Left lung (tissue), 10 donors: Measurements from ENCODE around the gene PDP2. TPM values are rescaled to one million over a fixed set of nuclear protein-coding genes. Genes with fewer than 3 reads are reported as not detected.

Source experiments
- ATAC-seq: fragments of 200-7000 bp; cut with Tn5 transposase; one replicate; pipeline ENCODE4 v1.9.1; 2020; ENCODE audit warnings: moderate library complexity
- DNase-seq, 4 donors: peaks; one replicate each; pipeline ENCODE4 v3.0.0-alpha.2; 2013 to 2020
- H3K27ac ChIP-seq, 2 donors: fragments of 200-600 bp; sonication (generic) in 1 of 2; one replicate each; pipeline versions ENCODE4 v1.5.0 to v1.8.0; 2020 to 2021
- H3K27me3 ChIP-seq, 2 donors: fragments of 200-600 bp; sonication (generic) in 1 of 2; one replicate each; pipeline versions ENCODE4 v1.5.0 to v1.8.0; 2020 to 2021
- H3K36me3 ChIP-seq, 2 donors: fragments of 200-600 bp; sonication (generic) in 1 of 2; one replicate each; pipeline versions ENCODE4 v1.5.0 to v1.8.0; 2020 to 2021
- H3K4me1 ChIP-seq, 2 donors: fragments of 200-600 bp; one replicate each; pipeline ENCODE4 v1.8.0; 2021
- H3K4me3 ChIP-seq, 2 donors: fragments of 200-600 bp; sonication (generic) in 1 of 2; one replicate each; pipeline versions ENCODE4 v1.5.0 to v1.8.0; 2020 to 2021; ENCODE audit warnings: mild to moderate bottlenecking in 1 of 2
- H3K9me3 ChIP-seq, 2 donors: fragments of 200-600 bp; sonication (generic) in 1 of 2; one replicate each; pipeline versions ENCODE4 v1.5.0 to v1.8.0; 2020 to 2021
- CTCF ChIP-seq, 2 donors: fragments of 200-600 bp; sonication (generic) in 1 of 2; IDR thresholded peaks; one replicate each; pipeline versions ENCODE4 v1.5.0 to v1.8.0; 2021; ENCODE audit warnings: antibody characterized with exemption in 2 of 2
- intact Hi-C, 2 donors: fragments of 100-400 bp; cut with DNase I; formaldehyde crosslinking; loops; one replicate each; pipeline versions ENCODE4 v1.11.2 to v1.14.2; 2022
- polyA plus RNA-seq, 6 donors: library from polyadenylated mRNA; unstranded; fragments of 120-200 nt; gene quantifications; one replicate each; pipeline ENCODE4 v1.2.1, GENCODE V29; 2013; ENCODE audit not compliant: insufficient read length in 6 of 6
- total RNA-seq, 2 donors: library from RNA; stranded (reverse); fragmentation: NEBNext Ultra II Directional; extraction: Animal tissue kit (Norgen Biotek cat#: 25700); gene quantifications; one replicate each; pipeline ENCODE4 v1.2.1, GENCODE V29; 2021
- donor health status: DM: no; HTN: yes; CAD: no.
- donor health status: DM: no; HTN: no; CAD: no.

PDP2 gene
- total and polyA plus RNA-seq, 8 donors: 8.9 to 36.3 (median 9.7) TPM

DNA sequence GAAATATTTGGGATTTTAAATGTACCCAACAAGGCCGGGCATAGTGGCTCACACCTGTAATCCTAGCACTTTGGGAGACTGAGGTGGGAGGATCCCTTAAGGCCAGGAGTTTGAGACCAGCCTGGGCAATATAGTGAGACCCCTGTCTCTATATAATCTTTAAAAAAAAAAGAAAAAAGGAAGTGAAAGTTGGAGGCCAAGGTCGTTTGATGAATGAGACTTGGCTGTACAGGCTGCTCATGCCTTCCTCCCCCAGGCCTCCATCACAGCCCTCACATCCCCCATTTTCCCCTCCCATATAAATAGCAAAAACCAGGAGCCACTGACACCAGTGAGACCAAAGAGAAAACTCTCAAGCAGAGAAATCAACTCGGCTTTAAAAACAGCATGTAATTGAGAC lies 39.4 kb upstream of the PDP2 start:
- Histone ChIP-seq H3K36me3 (no peaks in the 10 kb centered on the region), H3K4me3 (no peak overlapping the region), H3K9me3 (no peaks in the 10 kb centered on the region), H3K27ac (no peak overlapping the region), H3K4me1 (peaks cover 11 to 12% of the 10 kb centered on the region in 2 donors), H3K27me3 (peaks cover 21 to 28% of the 10 kb centered on the region in 2 donors)
- DNase-seq (no peak), ATAC-seq (no peak)
- TF ChIP-seq CTCF (IDR thresholded peaks at IDR 0.05): no peak
- intact Hi-C loops: no loop called here

- H3K9me3 ChIP-seq: no peaks in the 10 kb centered on the region
- intact Hi-C loops: no loop called here
Observed at GRCh38 chr16:66841366-66841765, 38.9 kb upstream of the PDP2 start.

DNA sequence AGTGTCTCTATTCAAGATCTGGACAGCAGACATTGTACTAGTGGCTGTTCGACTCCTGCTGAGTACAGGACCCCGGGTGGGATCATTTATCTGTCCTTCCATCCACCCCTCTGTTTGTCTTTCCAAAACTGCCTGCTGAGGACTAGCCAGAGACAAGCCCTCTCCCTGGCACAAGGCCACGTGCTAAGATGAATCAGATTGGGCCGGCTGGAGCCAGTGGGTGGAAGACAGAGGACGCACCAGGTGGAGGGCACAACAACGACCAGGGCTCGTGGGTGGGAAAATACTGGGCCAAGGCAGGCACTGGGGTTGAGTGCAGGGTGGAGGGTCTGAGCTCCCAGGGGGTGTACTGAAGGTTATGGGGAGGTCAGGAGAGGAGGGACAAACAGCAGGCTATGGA lies 37.5 kb upstream of the PDP2 start:
- intact Hi-C loops: no loop called here
- Histone ChIP-seq H3K36me3 (no peaks in the 10 kb centered on the region), H3K4me1 (peaks cover 11 to 12% of the 10 kb centered on the region in 2 donors), H3K27ac (no peak overlapping the region), H3K9me3 (no peaks in the 10 kb centered on the region), H3K27me3 (peaks cover 23 to 44% of the 10 kb centered on the region in 2 donors), H3K4me3 (no peak overlapping the region)
- TF ChIP-seq CTCF (IDR thresholded peaks at IDR 0.05): no peak
- DNase-seq: no peak
- no peak for ATAC-seq

More at GRCh38 chr16:66841366-66841765, 38.9 kb upstream of the PDP2 start:
- DNase-seq: no peak
- Histone ChIP-seq H3K27me3 (peaks cover 23 to 33% of the 10 kb centered on the region in 2 donors), H3K4me3 (no peak overlapping the region), H3K27ac (no peak overlapping the region), H3K4me1 (peaks cover 11 to 12% of the 10 kb centered on the region in 2 donors), H3K36me3 (no peaks in the 10 kb centered on the region)
- ATAC-seq: no peak
- TF ChIP-seq CTCF (IDR thresholded peaks at IDR 0.05): no peak

GRCh38 chr16:66843191-66843590 lies 37.1 kb upstream of the PDP2 start:
- no peak for TF ChIP-seq CTCF (IDR thresholded peaks at IDR 0.05)
- no peaks in the 10 kb centered on the region for H3K36me3 ChIP-seq
- intact Hi-C loops: no loop called here
- DNase-seq (no peak), ATAC-seq (no peak)
- H3K27ac ChIP-seq: no peak overlapping the region
- no peak overlapping the region for H3K4me3 ChIP-seq
- peaks cover 23 to 44% of the 10 kb centered on the region in 2 donors for H3K27me3 ChIP-seq
- peaks cover 11 to 12% of the 10 kb centered on the region in 2 donors for H3K4me1 ChIP-seq
- no peaks in the 10 kb centered on the region for H3K9me3 ChIP-seq

GRCh38 chr16:66844009-66844341 lies 36.3 kb upstream of the PDP2 start:
- intact Hi-C loops: no loop called here
- TF ChIP-seq CTCF (IDR thresholded peaks at IDR 0.05): no peak
- H3K4me1 ChIP-seq: peaks cover 11 to 12% of the 10 kb centered on the region in 2 donors
- H3K4me3 ChIP-seq: peak overlapping the region; percentile 22 to 23
- H3K27me3 ChIP-seq: peaks cover 23 to 44% of the 10 kb centered on the region in 2 donors
- H3K9me3 ChIP-seq: no peaks in the 10 kb centered on the region
- H3K27ac ChIP-seq: no peak overlapping the region
- no peaks in the 10 kb centered on the region for H3K36me3 ChIP-seq
- ATAC-seq (no peak), DNase-seq (no peak)
